ENCODE data around the gene DNAJC19. TPM values are rescaled to one million over a fixed set of nuclear protein-coding genes. Genes with fewer than 3 reads are reported as not detected.

DNAJC19 gene
- total RNA-seq, 1 experiment from 2014 or later, result 56.8 TPM

- H3K4me1 ChIP-seq (ENCODE audit: control insufficient read depth, insufficient read depth, low read length), result no peaks in the 10 kb centered on the region
- CTCF ChIA-PET, result no interaction called here
- H3K27me3 ChIP-seq (ENCODE audit: control insufficient read depth, insufficient read depth, low read length), result no peaks in the 10 kb centered on the region
- H3K4me3 ChIP-seq (ENCODE audit: low read depth in 2 of 2, low read length in 2 of 2), result no peak overlapping the region
- H3K36me3 ChIP-seq (ENCODE audit: control insufficient read depth, insufficient read depth, low read length), result peaks cover 16% of the 10 kb centered on the region; the same call in 1 of the 2 replicates
- DNase-seq (ENCODE audit: low read depth, low spot score) (no peak), ATAC-seq (no peak)
- intact Hi-C loops (cut with micrococcal nuclease; ENCODE audit: unreplicated experiment), result no loop called here
- in situ Hi-C loops (cut with HindIII; ENCODE audit: low pct_unique_long_range_greater_than_20kb, low sequenced_read_pairs), result no loop called here
- no peaks in the 10 kb centered on the region for H3K9me3 ChIP-seq (ENCODE audit: control insufficient read depth, insufficient read depth, low read depth, low read length)
- H3K27ac ChIP-seq (ENCODE audit: low read length), result no peak overlapping the region
- POLR2A ChIA-PET, result interaction anchor here (0.6 kb wide), 1 partner anchor 23 kb away, joined by 3 read pairs; no protein-coding TSS in a partner anchor
- TF ChIP-seq SIN3A (IDR thresholded peaks at IDR 0.05; ENCODE audit: borderline replicate concordance, insufficient read depth, low read depth, low read length), result no peak
- no peak for TF ChIP-seq TCF7L2 (IDR thresholded peaks at IDR 0.05; ENCODE audit: low read depth, low read length)
- TF ChIP-seq POLR2AphosphoS5 (IDR thresholded peaks at IDR 0.05; ENCODE audit: low read depth, low read length), result no peak
- no peak for TF ChIP-seq REST (IDR thresholded peaks at IDR 0.05; ENCODE audit: insufficient read depth in 1 of 2, low read depth in 2 of 2, low read length in 1 of 2)
- TF ChIP-seq CTCF (IDR thresholded peaks at IDR 0.05), result no peak
- BruUV-seq (replicated peaks), result no TSS peak
Measured at GRCh38 chr3:180934638-180935037, 54.9 kb downstream of the DNAJC19 start.

Other genes starting within 250 kb of the DNAJC19 start
- 180 TPM for gene FXR1, start 77.1 kb downstream of the DNAJC19 start, total RNA-seq (2021; ENCODE audit: unreplicated experiment)

Measured in Panc1 (cell line).